HCT116 (cell line): ENCODE data around the gene MST1. TPM values are rescaled to one million over a fixed set of nuclear protein-coding genes. Genes with fewer than 3 reads are reported as not detected.

Experiments
- ATAC-seq: fragments of 200-7000 bp; cut with Tn5 transposase; 2 replicates; pipeline ENCODE4 v1.9.1; 2020; ENCODE audit warnings: mild to moderate bottlenecking, moderate library complexity
- BruUV-seq: library from RNA; stranded (reverse); fragments of 400-500 nt; replicated peaks from 2 replicates; lab custom pipeline; 2021; lab: Mats Ljungman, UMichigan
- CTCF ChIA-PET: fragments of 300-600 bp; sonication (Branson Sonifier 250); formaldehyde crosslinking; loops from one replicate; lab custom pipeline; 2021; ENCODE audit warnings: antibody characterized with exemption; lab: Charles Lee
- POLR2A ChIA-PET: fragments of 300-600, 350-600 bp; sonication (Branson Sonifier 250); formaldehyde crosslinking; loops from one replicate; lab custom pipeline; 2021; ENCODE audit warnings: antibody characterized with exemption; lab: Charles Lee
- RAD21 ChIA-PET, 2 experiments: fragments of 300-600 bp; sonication (Branson Sonifier 250); formaldehyde crosslinking; loops; one replicate each; lab custom pipeline; 2023; ENCODE audit warnings: low total read pairs in 2 of 2; ENCODE audit not compliant: uncharacterized antibody in 2 of 2, unreplicated experiment in 2 of 2, low non-redundant PET in 1 of 2; lab: Charles Lee
- DNase-seq: peaks from one replicate; pipeline ENCODE4 v3.0.0-alpha.2; 2010; ENCODE audit warnings: low read depth, low spot score
- H2AFZ ChIP-seq: fragments of 200-600 bp; shearing (Covaris generic), sonication (generic); 2 replicates; pipeline ENCODE4 v1.6.1; 2017; ENCODE audit warnings: low read depth, mixed run types, mixed read lengths, antibody characterized with exemption, low read length; ENCODE audit not compliant: poor library complexity, severe bottlenecking
- H3K27ac ChIP-seq: 2 replicates; pipeline ENCODE4 v1.5.1; 2012; ENCODE audit warnings: low read depth, low read length
- H3K27me3 ChIP-seq: fragments of 200-600 bp; sonication (generic); 2 replicates; pipeline ENCODE4 v1.6.1; 2016; ENCODE audit warnings: mixed run types, low read length, mixed read lengths; ENCODE audit not compliant: insufficient read depth
- H3K36me3 ChIP-seq, 2 experiments: fragments of 200-500 bp in 1 of 2; fragments of 200-600 bp in 1 of 2; sonication (Bioruptor generic) in 1 of 2; sonication (generic) in 1 of 2; 2 replicates each; pipeline versions ENCODE4 v1.5.1 to v1.6.1; 2014 to 2016; ENCODE audit warnings: low read length in 2 of 2, inconsistent platforms in 1 of 2, mixed read lengths in 1 of 2, mixed run types in 1 of 2; ENCODE audit not compliant: insufficient read depth in 2 of 2, control insufficient read depth in 1 of 2
- H3K4me1 ChIP-seq, 2 experiments: fragments of 200-600 bp in 1 of 2; sonication (generic) in 1 of 2; 2 replicates each; pipeline versions ENCODE4 v1.5.1 to v1.6.1; 2012 to 2017; ENCODE audit warnings: low read length in 2 of 2, inconsistent platforms in 1 of 2, mild to moderate bottlenecking in 1 of 2, mixed read lengths in 1 of 2, mixed run types in 1 of 2, moderate library complexity in 1 of 2; ENCODE audit not compliant: insufficient read depth in 2 of 2, control insufficient read depth in 1 of 2
- H3K4me2 ChIP-seq: fragments of 200-600 bp; sonication (generic); 2 replicates; pipeline ENCODE4 v1.6.1; 2017; ENCODE audit warnings: mixed run types, low read length, mixed read lengths
- H3K4me3 ChIP-seq, 2 experiments: fragments of 200-600 bp in 1 of 2; sonication (generic) in 1 of 2; replicated peaks in 1 of 2; 2 replicates each; pipeline ENCODE4 v1.5.1; 2011 to 2016; ENCODE audit warnings: low read length in 2 of 2, control low read depth in 1 of 2, low read depth in 1 of 2, mild to moderate bottlenecking in 1 of 2, mixed read lengths in 1 of 2, mixed run types in 1 of 2
- H3K79me2 ChIP-seq: fragments of 200-600 bp; sonication (generic); 2 replicates; pipeline ENCODE4 v1.6.1; 2017; ENCODE audit warnings: mild to moderate bottlenecking, mixed run types, low read length, moderate library complexity, mixed read lengths; ENCODE audit not compliant: insufficient read depth
- H3K9ac ChIP-seq: fragments of 200-600 bp; sonication (generic); 2 replicates; pipeline ENCODE4 v1.6.1; 2016; ENCODE audit warnings: low read length, mixed read lengths
- H3K9me2 ChIP-seq: fragments of 200-600 bp; sonication (generic), shearing (Covaris generic); 2 replicates; pipeline ENCODE4 v1.6.1; 2017; ENCODE audit warnings: mixed run types, mild to moderate bottlenecking, moderate library complexity; ENCODE audit not compliant: insufficient read depth
- H3K9me3 ChIP-seq, 2 experiments: fragments of 200-500 bp in 1 of 2; fragments of 200-600 bp in 1 of 2; sonication (Bioruptor generic) in 1 of 2; sonication (generic) in 1 of 2; 2 replicates each; pipeline ENCODE4 v1.6.1; 2014 to 2017; ENCODE audit warnings: low read length in 2 of 2, mixed read lengths in 2 of 2, inconsistent platforms in 1 of 2, low read depth in 1 of 2, mild to moderate bottlenecking in 1 of 2, mixed run types in 1 of 2, moderate library complexity in 1 of 2; ENCODE audit not compliant: control insufficient read depth in 1 of 2, insufficient read depth in 1 of 2
- H4K20me1 ChIP-seq: fragments of 200-600 bp; sonication (generic), shearing (Covaris generic); 2 replicates; pipeline ENCODE4 v1.6.1; 2017; ENCODE audit warnings: mixed run types, mild to moderate bottlenecking, moderate library complexity; ENCODE audit not compliant: insufficient read depth
- EGR1 ChIP-seq: IDR thresholded peaks from 2 replicates; pipeline ENCODE4 v1.6.1; 2012; ENCODE audit warnings: low read depth
- ELF1 ChIP-seq: IDR thresholded peaks from 2 replicates; pipeline ENCODE4 v1.6.1; 2012; ENCODE audit warnings: low read depth, borderline replicate concordance
- EZH2 ChIP-seq: fragments of 200-600 bp; sonication (generic); IDR thresholded peaks from 2 replicates; pipeline ENCODE4 v1.6.1; 2017; ENCODE audit warnings: antibody characterized with exemption, mixed run types
- JUND ChIP-seq: IDR thresholded peaks from 2 replicates; pipeline ENCODE4 v1.6.1; 2012
- POLR2A ChIP-seq: IDR thresholded peaks from 2 replicates; pipeline ENCODE4 v1.7.0; 2011; ENCODE audit warnings: borderline replicate concordance; ENCODE audit not compliant: insufficient read depth, insufficient read length; ENCODE audit errors: extremely low read depth
- POLR2AphosphoS5 ChIP-seq: IDR thresholded peaks from 2 replicates; pipeline ENCODE4 v1.6.1; 2011; ENCODE audit warnings: mild to moderate bottlenecking, low read depth, low read length, moderate library complexity
- SIN3A ChIP-seq: IDR thresholded peaks from 2 replicates; pipeline ENCODE4 v1.6.1; 2012; ENCODE audit warnings: low read depth
- SRF ChIP-seq: IDR thresholded peaks from 2 replicates; pipeline ENCODE4 v1.6.1; 2012; ENCODE audit warnings: low read depth
- intact Hi-C: fragments of 100-400 bp; cut with micrococcal nuclease; formaldehyde crosslinking; loops from 2 replicates; pipeline ENCODE4 v1.10.0; 2022
- total RNA-seq: library from RNA; stranded (reverse); gene quantifications from one replicate; pipeline ENCODE4 v1.2.1, GENCODE V29; 2021; ENCODE audit not compliant: unreplicated experiment
- TF ChIP-seq, protein P1 (sequence below): IDR thresholded peaks from 2 replicates; pipeline ENCODE4 v1.6.1; 2012; ENCODE audit warnings: low read depth
- TF ChIP-seq, protein P2 (sequence below): IDR thresholded peaks from 2 replicates; pipeline ENCODE4 v1.6.1; 2012

MST1 gene
- total RNA-seq, 1 experiment from 2014 or later = 15.4 TPM

DNA sequence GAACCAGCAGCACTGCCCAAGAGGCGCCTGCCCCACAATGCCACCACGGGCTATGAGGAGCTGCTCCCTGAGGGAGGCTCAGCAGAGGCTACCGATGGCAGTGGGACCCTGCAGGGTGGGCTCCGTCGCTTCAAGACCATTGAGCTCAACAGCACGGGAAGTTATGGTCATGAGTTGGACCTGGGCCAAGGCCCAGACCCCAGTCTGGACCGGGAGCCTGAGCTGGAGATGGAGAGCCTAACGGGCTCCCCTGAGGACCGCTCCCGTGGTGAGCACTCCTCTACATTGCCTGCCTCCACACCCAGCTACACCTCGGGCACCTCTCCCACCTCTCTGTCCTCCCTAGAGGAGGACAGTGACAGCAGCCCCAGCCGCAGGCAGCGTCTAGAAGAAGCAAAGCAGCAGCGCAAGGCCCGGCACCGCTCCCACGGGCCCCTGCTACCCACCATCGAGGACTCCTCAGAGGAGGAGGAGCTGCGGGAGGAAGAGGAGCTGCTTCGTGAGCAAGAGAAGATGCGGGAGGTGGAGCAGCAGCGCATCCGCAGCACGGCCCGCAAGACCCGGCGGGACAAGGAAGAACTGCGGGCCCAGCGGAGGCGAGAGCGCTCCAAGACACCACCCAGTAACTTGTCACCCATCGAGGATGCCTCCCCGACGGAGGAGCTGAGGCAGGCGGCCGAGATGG lies 36.9 kb downstream of the MST1 start:
- no peaks in the 10 kb centered on the region for H3K9me3 ChIP-seq
- no peaks in the 10 kb centered on the region for H3K9me2 ChIP-seq
- no peaks in the 10 kb centered on the region for H3K79me2 ChIP-seq
- no peak overlapping the region for H3K27ac ChIP-seq
- H3K36me3 ChIP-seq = no peaks in the 10 kb centered on the region
- TF ChIP-seq POLR2A (no peak), SRF (no peak), EZH2 (no peak), EGR1 (no peak), SIN3A (no peak), ELF1 (no peak), JUND (no peak), POLR2AphosphoS5 (no peak)
- TF ChIP-seq, protein P1, sequence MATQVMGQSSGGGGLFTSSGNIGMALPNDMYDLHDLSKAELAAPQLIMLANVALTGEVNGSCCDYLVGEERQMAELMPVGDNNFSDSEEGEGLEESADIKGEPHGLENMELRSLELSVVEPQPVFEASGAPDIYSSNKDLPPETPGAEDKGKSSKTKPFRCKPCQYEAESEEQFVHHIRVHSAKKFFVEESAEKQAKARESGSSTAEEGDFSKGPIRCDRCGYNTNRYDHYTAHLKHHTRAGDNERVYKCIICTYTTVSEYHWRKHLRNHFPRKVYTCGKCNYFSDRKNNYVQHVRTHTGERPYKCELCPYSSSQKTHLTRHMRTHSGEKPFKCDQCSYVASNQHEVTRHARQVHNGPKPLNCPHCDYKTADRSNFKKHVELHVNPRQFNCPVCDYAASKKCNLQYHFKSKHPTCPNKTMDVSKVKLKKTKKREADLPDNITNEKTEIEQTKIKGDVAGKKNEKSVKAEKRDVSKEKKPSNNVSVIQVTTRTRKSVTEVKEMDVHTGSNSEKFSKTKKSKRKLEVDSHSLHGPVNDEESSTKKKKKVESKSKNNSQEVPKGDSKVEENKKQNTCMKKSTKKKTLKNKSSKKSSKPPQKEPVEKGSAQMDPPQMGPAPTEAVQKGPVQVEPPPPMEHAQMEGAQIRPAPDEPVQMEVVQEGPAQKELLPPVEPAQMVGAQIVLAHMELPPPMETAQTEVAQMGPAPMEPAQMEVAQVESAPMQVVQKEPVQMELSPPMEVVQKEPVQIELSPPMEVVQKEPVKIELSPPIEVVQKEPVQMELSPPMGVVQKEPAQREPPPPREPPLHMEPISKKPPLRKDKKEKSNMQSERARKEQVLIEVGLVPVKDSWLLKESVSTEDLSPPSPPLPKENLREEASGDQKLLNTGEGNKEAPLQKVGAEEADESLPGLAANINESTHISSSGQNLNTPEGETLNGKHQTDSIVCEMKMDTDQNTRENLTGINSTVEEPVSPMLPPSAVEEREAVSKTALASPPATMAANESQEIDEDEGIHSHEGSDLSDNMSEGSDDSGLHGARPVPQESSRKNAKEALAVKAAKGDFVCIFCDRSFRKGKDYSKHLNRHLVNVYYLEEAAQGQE = no peak
- TF ChIP-seq, protein P2, sequence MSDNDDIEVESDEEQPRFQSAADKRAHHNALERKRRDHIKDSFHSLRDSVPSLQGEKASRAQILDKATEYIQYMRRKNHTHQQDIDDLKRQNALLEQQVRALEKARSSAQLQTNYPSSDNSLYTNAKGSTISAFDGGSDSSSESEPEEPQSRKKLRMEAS = no peak
- POLR2A ChIA-PET = interaction anchor here (0.6 kb wide), 1 partner anchor 20 kb away, joined by 4 read pairs; no protein-coding TSS in a partner anchor
- RAD21 ChIA-PET = no interaction called here
- intact Hi-C loops = no loop called here
- CTCF ChIA-PET = interaction anchor here (1.3 kb wide), 1 partner anchor 113 kb away, joined by 3 read pairs; no protein-coding TSS in a partner anchor
- H3K9ac ChIP-seq = no peak overlapping the region
- ATAC-seq (no peak), DNase-seq (no peak)
- BruUV-seq = no TSS peak
- H3K4me3 ChIP-seq = no peak overlapping the region
- H3K4me1 ChIP-seq = peaks cover 4 to 16% of the 10 kb centered on the region in 2 experiments; a peak in 2 of 4 replicates
- no peak overlapping the region for H3K4me2 ChIP-seq
- no peak overlapping the region for H2AFZ ChIP-seq
- no peaks in the 10 kb centered on the region for H3K27me3 ChIP-seq
- no peaks in the 10 kb centered on the region for H4K20me1 ChIP-seq
